HL-60 (cell line): Measurements from ENCODE around the gene FOXE3.
A peak's percentile ranks its signal among the peaks of the same experiment; 100 is the strongest.

Experiments
- DNase-seq, 2 experiments: peaks; one replicate each; pipeline ENCODE4 v3.0.0-alpha.2; 2010 to 2020; ENCODE audit warnings: low read depth in 1 of 2, low spot score in 1 of 2
- H3K27ac ChIP-seq: fragments of 250-450 bp; sonication (Bioruptor Pico); replicated peaks from 2 replicates; pipeline ENCODE4 v1.5.1; 2020; ENCODE audit warnings: mild to moderate bottlenecking, moderate library complexity
- H3K27me3 ChIP-seq: fragments of 250-450 bp; sonication (Bioruptor Pico); 2 replicates; pipeline ENCODE4 v1.5.1; 2021; ENCODE audit warnings: mild to moderate bottlenecking, moderate library complexity; ENCODE audit not compliant: insufficient read depth, poor library complexity, severe bottlenecking
- H3K4me3 ChIP-seq: replicated peaks from 2 replicates; pipeline ENCODE4 v1.5.1; 2011; ENCODE audit warnings: mild to moderate bottlenecking, control low read depth, low read length; ENCODE audit not compliant: insufficient read depth
- GABPA ChIP-seq: IDR thresholded peaks from 2 replicates; pipeline ENCODE4 v1.6.1; 2012; ENCODE audit warnings: low read depth
- POLR2AphosphoS5 ChIP-seq: IDR thresholded peaks from 2 replicates; pipeline ENCODE4 v1.6.1; 2012; ENCODE audit warnings: low read depth
- SPI1 ChIP-seq: IDR thresholded peaks from 2 replicates; pipeline ENCODE4 v1.6.1; 2012; ENCODE audit warnings: low read depth, mild to moderate bottlenecking, borderline replicate concordance
- TF ChIP-seq, protein P1 (sequence below): IDR thresholded peaks from 2 replicates; pipeline ENCODE4 v1.6.1; 2012; ENCODE audit warnings: low read depth; ENCODE audit not compliant: insufficient replicate concordance
- TF ChIP-seq, protein P2 (sequence below): IDR thresholded peaks from one replicate; pipeline ENCODE4 v1.5.1; 2011; ENCODE audit warnings: low read length, control low read depth, inconsistent platforms; ENCODE audit not compliant: insufficient read depth

FOXE3 gene

DNA sequence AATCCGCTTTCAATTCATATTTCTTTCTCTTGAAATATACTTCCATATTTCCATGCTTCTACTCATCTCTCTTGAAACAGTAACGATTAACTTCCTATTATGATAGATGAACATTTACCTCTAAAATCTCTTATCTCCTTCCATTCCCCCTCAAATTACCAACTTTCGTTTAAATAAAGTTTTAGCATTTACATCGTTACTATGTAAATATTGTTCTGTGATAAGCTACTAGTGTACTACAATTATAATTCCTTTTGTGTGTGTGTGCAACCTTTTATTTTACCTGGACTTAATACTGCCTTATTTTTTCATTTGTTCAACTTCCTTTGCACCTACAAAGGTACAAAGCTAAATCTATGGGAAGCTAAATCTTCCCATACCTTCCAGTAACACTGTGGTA lies 4.5 kb downstream of the FOXE3 start:
- no peak for DNase-seq
- no peak overlapping the region for H3K27ac ChIP-seq
- peaks cover 16% of the 10 kb centered on the region for H3K27me3 ChIP-seq
- TF ChIP-seq, protein P1, sequence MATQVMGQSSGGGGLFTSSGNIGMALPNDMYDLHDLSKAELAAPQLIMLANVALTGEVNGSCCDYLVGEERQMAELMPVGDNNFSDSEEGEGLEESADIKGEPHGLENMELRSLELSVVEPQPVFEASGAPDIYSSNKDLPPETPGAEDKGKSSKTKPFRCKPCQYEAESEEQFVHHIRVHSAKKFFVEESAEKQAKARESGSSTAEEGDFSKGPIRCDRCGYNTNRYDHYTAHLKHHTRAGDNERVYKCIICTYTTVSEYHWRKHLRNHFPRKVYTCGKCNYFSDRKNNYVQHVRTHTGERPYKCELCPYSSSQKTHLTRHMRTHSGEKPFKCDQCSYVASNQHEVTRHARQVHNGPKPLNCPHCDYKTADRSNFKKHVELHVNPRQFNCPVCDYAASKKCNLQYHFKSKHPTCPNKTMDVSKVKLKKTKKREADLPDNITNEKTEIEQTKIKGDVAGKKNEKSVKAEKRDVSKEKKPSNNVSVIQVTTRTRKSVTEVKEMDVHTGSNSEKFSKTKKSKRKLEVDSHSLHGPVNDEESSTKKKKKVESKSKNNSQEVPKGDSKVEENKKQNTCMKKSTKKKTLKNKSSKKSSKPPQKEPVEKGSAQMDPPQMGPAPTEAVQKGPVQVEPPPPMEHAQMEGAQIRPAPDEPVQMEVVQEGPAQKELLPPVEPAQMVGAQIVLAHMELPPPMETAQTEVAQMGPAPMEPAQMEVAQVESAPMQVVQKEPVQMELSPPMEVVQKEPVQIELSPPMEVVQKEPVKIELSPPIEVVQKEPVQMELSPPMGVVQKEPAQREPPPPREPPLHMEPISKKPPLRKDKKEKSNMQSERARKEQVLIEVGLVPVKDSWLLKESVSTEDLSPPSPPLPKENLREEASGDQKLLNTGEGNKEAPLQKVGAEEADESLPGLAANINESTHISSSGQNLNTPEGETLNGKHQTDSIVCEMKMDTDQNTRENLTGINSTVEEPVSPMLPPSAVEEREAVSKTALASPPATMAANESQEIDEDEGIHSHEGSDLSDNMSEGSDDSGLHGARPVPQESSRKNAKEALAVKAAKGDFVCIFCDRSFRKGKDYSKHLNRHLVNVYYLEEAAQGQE = no peak
- TF ChIP-seq, protein P2, sequence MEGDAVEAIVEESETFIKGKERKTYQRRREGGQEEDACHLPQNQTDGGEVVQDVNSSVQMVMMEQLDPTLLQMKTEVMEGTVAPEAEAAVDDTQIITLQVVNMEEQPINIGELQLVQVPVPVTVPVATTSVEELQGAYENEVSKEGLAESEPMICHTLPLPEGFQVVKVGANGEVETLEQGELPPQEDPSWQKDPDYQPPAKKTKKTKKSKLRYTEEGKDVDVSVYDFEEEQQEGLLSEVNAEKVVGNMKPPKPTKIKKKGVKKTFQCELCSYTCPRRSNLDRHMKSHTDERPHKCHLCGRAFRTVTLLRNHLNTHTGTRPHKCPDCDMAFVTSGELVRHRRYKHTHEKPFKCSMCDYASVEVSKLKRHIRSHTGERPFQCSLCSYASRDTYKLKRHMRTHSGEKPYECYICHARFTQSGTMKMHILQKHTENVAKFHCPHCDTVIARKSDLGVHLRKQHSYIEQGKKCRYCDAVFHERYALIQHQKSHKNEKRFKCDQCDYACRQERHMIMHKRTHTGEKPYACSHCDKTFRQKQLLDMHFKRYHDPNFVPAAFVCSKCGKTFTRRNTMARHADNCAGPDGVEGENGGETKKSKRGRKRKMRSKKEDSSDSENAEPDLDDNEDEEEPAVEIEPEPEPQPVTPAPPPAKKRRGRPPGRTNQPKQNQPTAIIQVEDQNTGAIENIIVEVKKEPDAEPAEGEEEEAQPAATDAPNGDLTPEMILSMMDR = no peak
- no peak for TF ChIP-seq SPI1
- TF ChIP-seq POLR2AphosphoS5 = no peak
- no peak for TF ChIP-seq GABPA
- H3K4me3 ChIP-seq = no peak overlapping the region

DNA sequence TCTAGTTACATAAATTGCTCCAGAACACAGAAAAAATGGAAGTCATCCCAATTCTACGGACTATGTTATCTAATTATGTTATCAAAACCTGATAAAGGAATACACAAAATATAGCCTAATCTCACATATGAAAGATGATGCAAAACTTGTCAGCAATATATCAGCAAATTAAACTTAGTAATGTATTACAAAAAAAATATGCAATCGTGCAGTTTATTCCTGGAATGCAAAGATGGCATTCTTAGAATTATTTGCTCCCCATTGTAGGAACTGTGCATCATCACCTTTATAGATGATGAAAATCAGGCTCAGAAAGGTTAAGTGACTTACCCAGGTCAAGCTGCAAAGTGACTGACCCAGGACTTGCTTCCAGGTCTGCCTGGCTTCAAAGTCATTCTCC lies 7.8 kb downstream of the FOXE3 start:
- no peak overlapping the region for H3K27ac ChIP-seq
- TF ChIP-seq GABPA (no peak), POLR2AphosphoS5 (no peak)
- TF ChIP-seq, protein P2 = no peak
- TF ChIP-seq, protein P1 = no peak
- H3K4me3 ChIP-seq = no peak overlapping the region
- H3K27me3 ChIP-seq = no peaks in the 10 kb centered on the region
- no peak for DNase-seq

DNA sequence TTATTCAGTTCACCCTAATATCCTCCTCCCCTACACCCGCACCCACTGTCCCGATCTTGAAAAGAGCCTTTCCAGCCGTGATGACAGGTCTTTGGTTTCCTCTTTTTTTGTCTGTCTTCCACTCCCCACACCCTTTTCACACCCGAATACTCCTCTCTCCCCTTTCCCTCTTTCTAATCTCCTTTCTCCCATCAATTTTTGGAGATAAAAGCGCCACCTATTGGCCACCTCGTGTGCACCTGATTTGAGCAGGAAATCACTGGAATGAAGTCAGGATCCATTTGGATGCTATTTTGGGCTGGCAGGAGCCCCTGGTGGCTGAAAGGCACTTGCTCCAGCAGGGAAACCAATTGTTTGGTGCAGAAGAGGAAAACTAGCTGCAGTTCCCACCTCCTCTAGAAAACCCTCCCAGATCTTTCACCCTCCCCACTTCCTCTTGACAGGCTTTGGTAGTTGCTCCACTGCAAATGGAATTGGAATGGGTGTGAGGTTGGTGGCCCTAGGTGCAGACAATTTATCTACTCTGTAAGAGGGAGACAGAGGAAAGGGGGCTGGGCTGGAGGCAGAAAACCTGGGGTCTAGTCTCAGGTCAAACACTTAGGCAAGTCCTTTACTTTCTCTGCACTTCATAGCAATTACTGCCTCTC lies 8.4 kb downstream of the FOXE3 start:
- no peak overlapping the region for H3K27ac ChIP-seq
- no peak for DNase-seq
- TF ChIP-seq, protein P2 = peak; percentile 38
- TF ChIP-seq, protein P1 = no peak
- no peaks in the 10 kb centered on the region for H3K27me3 ChIP-seq
- H3K4me3 ChIP-seq = no peak overlapping the region
